Cardiac fibroblast (primary cell): ENCODE data around the gene MCTP1.
A peak's percentile ranks its signal among the peaks of the same experiment; 100 is the strongest.

Experiments
- DNase-seq, 2 donors: peaks; one replicate each; pipeline versions ENCODE4 v3.0.0 to v3.0.0-alpha.2; 2010; ENCODE audit warnings: low read depth in 2 of 2
- H3K4me3 ChIP-seq, 2 donors: replicated peaks in 1 of 2; 1 replicate in 1 of 2; 2 replicates in 1 of 2; pipeline ENCODE4 v1.5.1; 2011; ENCODE audit warnings: low read depth in 2 of 2, low read length in 2 of 2, mild to moderate bottlenecking in 2 of 2, moderate library complexity in 1 of 2
- CTCF ChIP-seq: IDR thresholded peaks from one replicate; pipeline ENCODE4 v1.5.1; 2011; ENCODE audit warnings: low read depth, mild to moderate bottlenecking, low read length, inconsistent platforms

Gene MCTP1

DNA sequence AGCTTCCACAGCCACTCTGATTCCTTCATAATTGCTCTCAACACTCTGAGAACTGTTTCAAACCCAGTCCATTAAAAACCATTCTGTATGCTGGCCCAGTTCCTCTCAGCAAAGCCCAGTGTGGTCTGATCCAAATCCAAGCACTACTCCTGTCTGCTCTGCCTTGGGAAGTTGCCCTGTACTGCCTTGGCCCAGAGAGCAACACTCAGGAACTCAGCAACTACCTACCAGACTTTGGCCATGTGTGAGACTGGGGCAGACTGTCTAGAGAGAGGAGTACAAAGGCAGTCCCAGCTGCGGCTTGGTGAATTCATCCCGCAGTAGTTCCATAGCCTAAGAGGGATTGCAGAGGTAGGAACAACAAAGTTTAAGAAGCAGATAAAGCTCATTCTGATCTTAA, 214.4 kb downstream of the MCTP1 start:
- no peak overlapping the region for H3K4me3 ChIP-seq
- TF ChIP-seq CTCF, result no peak
- no peak for DNase-seq

DNA sequence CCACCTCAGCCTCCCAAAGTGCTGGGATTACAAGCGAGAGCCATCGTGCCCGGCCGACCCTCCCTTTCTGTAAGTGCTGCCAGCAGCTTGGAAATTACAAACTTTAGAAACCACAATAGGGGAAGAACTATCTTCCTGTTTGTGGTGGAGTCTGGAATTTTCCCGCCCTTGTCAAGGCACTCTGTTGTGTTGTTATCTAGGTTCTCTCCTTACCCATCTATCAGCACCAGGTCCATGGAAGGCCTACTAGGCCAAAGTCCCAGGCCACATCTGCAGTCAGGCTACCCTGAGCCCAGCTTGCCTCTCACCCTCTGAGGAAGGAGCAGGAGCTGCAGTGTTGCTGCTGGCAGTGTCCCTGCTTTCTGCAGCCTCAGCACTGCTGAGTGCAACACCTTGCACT, 214.9 kb downstream of the MCTP1 start:
- peak in 1 of 2 donors; percentile 3 for DNase-seq
- no peak for TF ChIP-seq CTCF
- no peak overlapping the region for H3K4me3 ChIP-seq

DNA sequence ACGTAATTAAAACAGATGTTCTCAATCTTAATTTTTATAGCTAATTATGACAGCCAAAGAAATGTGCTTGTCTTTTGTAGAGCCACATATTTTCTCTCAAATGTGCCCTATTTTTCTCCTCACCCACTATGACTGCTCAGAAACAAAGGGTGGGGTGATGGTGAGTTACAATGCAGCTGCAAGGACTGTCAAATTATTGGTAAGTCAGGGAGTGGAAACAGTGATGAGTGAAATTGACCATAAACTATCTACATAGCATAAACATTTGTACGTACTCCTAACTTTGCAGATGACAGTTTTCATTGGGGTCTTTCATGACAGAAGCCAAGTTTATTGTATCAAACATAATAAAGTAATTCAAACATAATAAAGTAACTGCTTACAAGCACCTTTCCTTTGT, 215.9 kb downstream of the MCTP1 start:
- no peak for DNase-seq
- no peak for TF ChIP-seq CTCF

GRCh38 chr5:95068289-95068910, 216.5 kb downstream of the MCTP1 start:
- TF ChIP-seq CTCF, result no peak

More for the DNA sequence above, 215.9 kb downstream of the MCTP1 start:
- no peak overlapping the region for H3K4me3 ChIP-seq

GRCh38 chr5:95066048-95066447, 218.8 kb downstream of the MCTP1 start:
- no peak for TF ChIP-seq CTCF
- H3K4me3 ChIP-seq, result no peak overlapping the region
- no peak for DNase-seq

More at GRCh38 chr5:95068289-95068910, 216.5 kb downstream of the MCTP1 start:
- DNase-seq, result no peak
- H3K4me3 ChIP-seq, result no peak overlapping the region

DNA sequence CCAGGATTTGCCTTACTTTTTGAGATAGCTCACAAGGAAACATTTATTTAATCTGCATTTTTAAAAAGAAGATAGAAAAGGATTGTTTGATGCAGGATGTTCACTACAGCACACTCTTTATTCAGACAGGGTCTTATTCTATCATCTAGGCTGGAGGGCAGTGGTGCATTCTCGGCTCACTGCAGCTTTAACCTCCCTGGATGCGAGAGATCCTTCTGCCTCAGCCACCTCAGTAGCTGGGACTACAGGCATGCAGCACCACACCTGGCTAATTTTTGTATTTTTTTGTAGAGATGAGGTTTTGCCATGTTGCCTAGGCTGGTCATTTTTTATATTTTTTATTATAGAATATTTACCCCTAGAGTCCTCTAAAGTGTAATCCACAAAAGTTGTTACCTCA, 221.4 kb downstream of the MCTP1 start:
- H3K4me3 ChIP-seq, result no peak overlapping the region
- no peak for TF ChIP-seq CTCF
- DNase-seq, result no peak

GRCh38 chr5:95060098-95060497, 224.8 kb downstream of the MCTP1 start:
- DNase-seq, result no peak

More at GRCh38 chr5:95060098-95060497, 224.8 kb downstream of the MCTP1 start:
- no peak for TF ChIP-seq CTCF
- H3K4me3 ChIP-seq, result no peak overlapping the region
